K562 (cell line): ENCODE measurements around the gene MMP10. TPM values are rescaled to one million over a fixed set of nuclear protein-coding genes. Genes with fewer than 3 reads are reported as not detected.

Source experiments
- HMG20A ChIP-seq: fragments of 450-650 bp; formaldehyde crosslinking; conservative IDR thresholded peaks from 2 replicates; pipeline ENCODE4 v1.4.0; 2020; ENCODE audit warnings: mild to moderate bottlenecking, mixed read lengths
- RHOXF2B ChIP-seq: fragments of 250-450 bp; sonication (Bioruptor Pico); conservative IDR thresholded peaks from 2 replicates; pipeline ENCODE4 v1.5.1; 2021
- RUNX1 ChIP-seq: sonication (generic); IDR thresholded peaks from 2 replicates; pipeline ENCODE4 v1.6.1; 2016; ENCODE audit warnings: antibody characterized with exemption, low read depth
- SETDB1 ChIP-seq: IDR thresholded peaks from one replicate; pipeline ENCODE4 v1.6.1; 2012; ENCODE audit warnings: low read length, control low read depth, inconsistent platforms
- XRCC5 ChIP-seq: fragments of 200-400 bp; formaldehyde crosslinking; IDR thresholded peaks from 2 replicates; pipeline ENCODE4 v1.6.1; 2017; ENCODE audit warnings: low read depth, mild to moderate bottlenecking, low read length
- polyA plus RNA-seq, 8 experiments: library from polyadenylated mRNA; depleted of rRNA in 4 of 8; stranded (reverse) in 5 of 8; unstranded in 3 of 8; fragments of >200 nt; fragmentation: Nextera tagmentation in 2 of 8; fragmentation: Illumina TruSeq in 1 of 8; extraction: Ambion mirVana in 2 of 8; extraction: Trizol in 1 of 8; gene quantifications; 2 replicates each; pipeline versions ENCODE4 v1.2.1 to v1.2.3, GENCODE V29; 2011 to 2014; ENCODE audit warnings: inconsistent platforms in 1 of 8, missing spikeins in 1 of 8
- total RNA-seq, 7 experiments: library from RNA; depleted of rRNA in 6 of 7; stranded (reverse); fragments of >200 nt in 6 of 7; fragmentation: Illumina TruSeq in 2 of 7; extraction: Trizol in 2 of 7; gene quantifications; 2 replicates each; pipeline versions ENCODE4 v1.2.1 to v1.2.3, GENCODE V29; 2011 to 2021; ENCODE audit warnings: low replicate concordance in 1 of 7
- TF ChIP-seq, protein P1 (sequence below): sonication (generic); formaldehyde crosslinking; IDR thresholded peaks from 2 replicates; pipeline ENCODE4 v1.8.0; 2022; ENCODE audit warnings: mild to moderate bottlenecking, missing genetic modification reagents
- TF ChIP-seq, protein P2 (sequence below): IDR thresholded peaks from 2 replicates; pipeline ENCODE4 v1.6.1; 2016; ENCODE audit warnings: missing genetic modification characterization, missing compliant biosample characterization

Gene MMP10
- total and polyA plus RNA-seq, 9 of the 15 experiments (the other 6 are each of a cell fraction or from before 2014, with no cell fraction given): not detected

DNA sequence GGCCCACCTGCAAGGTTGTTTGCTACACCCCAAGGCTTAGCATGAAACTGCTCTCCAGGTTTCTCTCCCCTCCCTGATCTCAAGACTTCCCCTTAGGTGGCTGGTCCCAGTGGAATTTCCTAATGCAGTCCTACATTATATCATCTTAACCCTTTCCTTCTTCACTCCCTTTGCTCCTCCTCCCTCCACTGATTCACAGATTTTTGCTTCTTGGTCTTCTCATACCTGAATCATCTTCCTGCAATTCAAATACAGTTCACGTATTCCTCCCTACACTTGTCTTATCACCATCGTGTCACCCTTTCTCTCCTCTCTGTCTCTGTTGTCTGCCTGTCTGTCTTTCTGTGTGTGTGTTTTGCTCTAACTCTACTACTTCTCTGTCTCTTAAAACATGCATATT is 17.0 kb downstream of the MMP10 start (continued):
- no peak for TF ChIP-seq SETDB1
- TF ChIP-seq RHOXF2B (CRISPR knock-in tag): no peak
- TF ChIP-seq, protein P1, sequence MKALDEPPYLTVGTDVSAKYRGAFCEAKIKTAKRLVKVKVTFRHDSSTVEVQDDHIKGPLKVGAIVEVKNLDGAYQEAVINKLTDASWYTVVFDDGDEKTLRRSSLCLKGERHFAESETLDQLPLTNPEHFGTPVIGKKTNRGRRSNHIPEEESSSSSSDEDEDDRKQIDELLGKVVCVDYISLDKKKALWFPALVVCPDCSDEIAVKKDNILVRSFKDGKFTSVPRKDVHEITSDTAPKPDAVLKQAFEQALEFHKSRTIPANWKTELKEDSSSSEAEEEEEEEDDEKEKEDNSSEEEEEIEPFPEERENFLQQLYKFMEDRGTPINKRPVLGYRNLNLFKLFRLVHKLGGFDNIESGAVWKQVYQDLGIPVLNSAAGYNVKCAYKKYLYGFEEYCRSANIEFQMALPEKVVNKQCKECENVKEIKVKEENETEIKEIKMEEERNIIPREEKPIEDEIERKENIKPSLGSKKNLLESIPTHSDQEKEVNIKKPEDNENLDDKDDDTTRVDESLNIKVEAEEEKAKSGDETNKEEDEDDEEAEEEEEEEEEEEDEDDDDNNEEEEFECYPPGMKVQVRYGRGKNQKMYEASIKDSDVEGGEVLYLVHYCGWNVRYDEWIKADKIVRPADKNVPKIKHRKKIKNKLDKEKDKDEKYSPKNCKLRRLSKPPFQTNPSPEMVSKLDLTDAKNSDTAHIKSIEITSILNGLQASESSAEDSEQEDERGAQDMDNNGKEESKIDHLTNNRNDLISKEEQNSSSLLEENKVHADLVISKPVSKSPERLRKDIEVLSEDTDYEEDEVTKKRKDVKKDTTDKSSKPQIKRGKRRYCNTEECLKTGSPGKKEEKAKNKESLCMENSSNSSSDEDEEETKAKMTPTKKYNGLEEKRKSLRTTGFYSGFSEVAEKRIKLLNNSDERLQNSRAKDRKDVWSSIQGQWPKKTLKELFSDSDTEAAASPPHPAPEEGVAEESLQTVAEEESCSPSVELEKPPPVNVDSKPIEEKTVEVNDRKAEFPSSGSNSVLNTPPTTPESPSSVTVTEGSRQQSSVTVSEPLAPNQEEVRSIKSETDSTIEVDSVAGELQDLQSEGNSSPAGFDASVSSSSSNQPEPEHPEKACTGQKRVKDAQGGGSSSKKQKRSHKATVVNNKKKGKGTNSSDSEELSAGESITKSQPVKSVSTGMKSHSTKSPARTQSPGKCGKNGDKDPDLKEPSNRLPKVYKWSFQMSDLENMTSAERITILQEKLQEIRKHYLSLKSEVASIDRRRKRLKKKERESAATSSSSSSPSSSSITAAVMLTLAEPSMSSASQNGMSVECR (CRISPR knock-in tag): no peak
- no peak for TF ChIP-seq HMG20A (CRISPR knock-in tag)
- TF ChIP-seq XRCC5: no peak
- TF ChIP-seq, protein P2, sequence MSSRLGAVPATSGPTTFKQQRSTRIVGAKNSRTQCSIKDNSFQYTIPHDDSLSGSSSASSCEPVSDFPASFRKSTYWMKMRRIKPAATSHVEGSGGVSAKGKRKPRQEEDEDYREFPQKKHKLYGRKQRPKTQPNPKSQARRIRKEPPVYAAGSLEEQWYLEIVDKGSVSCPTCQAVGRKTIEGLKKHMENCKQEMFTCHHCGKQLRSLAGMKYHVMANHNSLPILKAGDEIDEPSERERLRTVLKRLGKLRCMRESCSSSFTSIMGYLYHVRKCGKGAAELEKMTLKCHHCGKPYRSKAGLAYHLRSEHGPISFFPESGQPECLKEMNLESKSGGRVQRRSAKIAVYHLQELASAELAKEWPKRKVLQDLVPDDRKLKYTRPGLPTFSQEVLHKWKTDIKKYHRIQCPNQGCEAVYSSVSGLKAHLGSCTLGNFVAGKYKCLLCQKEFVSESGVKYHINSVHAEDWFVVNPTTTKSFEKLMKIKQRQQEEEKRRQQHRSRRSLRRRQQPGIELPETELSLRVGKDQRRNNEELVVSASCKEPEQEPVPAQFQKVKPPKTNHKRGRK (tag): no peak
- TF ChIP-seq RUNX1: no peak
